Neural cell (in vitro differentiated cells): ENCODE measurements around the gene PROX1. TPM values are rescaled to one million over a fixed set of nuclear protein-coding genes. Genes with fewer than 3 reads are reported as not detected.

Experiments used
- H2AFZ ChIP-seq: fragments of 200-600, 300-800 bp; sonication (generic), shearing (Covaris generic); 2 replicates; pipeline ENCODE4 v1.6.0; 2014; ENCODE audit warnings: low read depth, mild to moderate bottlenecking, antibody characterized with exemption, low read length, moderate library complexity
- H3F3A ChIP-seq: fragments of 200-600 bp; shearing (Covaris generic); 2 replicates; pipeline ENCODE4 v1.6.1; 2016; ENCODE audit warnings: mild to moderate bottlenecking, moderate library complexity, mixed read lengths, antibody characterized with exemption, low read length; ENCODE audit not compliant: insufficient read depth, poor library complexity, severe bottlenecking
- H3K27ac ChIP-seq: fragments of 200-600, 300-800 bp; sonication (generic), shearing (Covaris generic); 2 replicates; pipeline ENCODE4 v1.5.1; 2014; ENCODE audit warnings: mild to moderate bottlenecking, low read length, moderate library complexity
- H3K27me3 ChIP-seq: fragments of 300-800, 200-600 bp; sonication (generic), shearing (Covaris generic); 2 replicates; pipeline ENCODE4 v1.6.0; 2014; ENCODE audit warnings: mild to moderate bottlenecking, low read depth, low read length, moderate library complexity; ENCODE audit not compliant: insufficient read depth
- H3K36me3 ChIP-seq: fragments of 300-800, 200-600 bp; sonication (generic), shearing (Covaris generic); 2 replicates; pipeline ENCODE4 v1.5.1; 2014; ENCODE audit warnings: mild to moderate bottlenecking, antibody characterized with exemption, low read length, moderate library complexity; ENCODE audit not compliant: insufficient read depth
- H3K4me2 ChIP-seq: fragments of 300-800, 200-600 bp; sonication (generic), shearing (Covaris generic); 2 replicates; pipeline ENCODE4 v1.6.0; 2014; ENCODE audit warnings: mild to moderate bottlenecking, low read length
- H3K4me3 ChIP-seq: fragments of 300-800, 200-600 bp; sonication (generic), shearing (Covaris generic); 2 replicates; pipeline ENCODE4 v1.5.1; 2014; ENCODE audit warnings: mild to moderate bottlenecking, low read length, moderate library complexity
- H3K79me2 ChIP-seq: fragments of 200-600 bp; shearing (Covaris generic); replicated peaks from 2 replicates; pipeline ENCODE4 v1.6.0; 2014; ENCODE audit warnings: mild to moderate bottlenecking, low read length, moderate library complexity; ENCODE audit not compliant: insufficient read depth
- H3K9ac ChIP-seq: fragments of 300-800, 200-600 bp; sonication (generic), shearing (Covaris generic); 2 replicates; pipeline ENCODE4 v1.6.1; 2016; ENCODE audit warnings: mild to moderate bottlenecking, low read length, mixed read lengths
- H3K9me2 ChIP-seq: fragments of 200-600 bp; shearing (Covaris generic); 2 replicates; pipeline ENCODE4 v1.6.1; 2016; ENCODE audit warnings: mild to moderate bottlenecking, low read length, mixed read lengths; ENCODE audit not compliant: insufficient read depth
- H3K9me3 ChIP-seq: fragments of 200-600, 300-800 bp; sonication (generic), shearing (Covaris generic); 2 replicates; pipeline ENCODE4 v1.6.1; 2016; ENCODE audit warnings: mild to moderate bottlenecking, mixed run types, low read length, moderate library complexity, mixed read lengths
- H4K20me1 ChIP-seq: fragments of 200-600 bp; shearing (Covaris generic); 2 replicates; pipeline ENCODE4 v1.6.1; 2016; ENCODE audit warnings: mild to moderate bottlenecking, mixed run types; ENCODE audit not compliant: insufficient read depth
- CTCF ChIP-seq: fragments of 450-650 bp; IDR thresholded peaks from 2 replicates; pipeline ENCODE4 v1.5.1; 2014; ENCODE audit warnings: antibody characterized with exemption, mild to moderate bottlenecking, moderate library complexity; ENCODE audit not compliant: poor library complexity, severe bottlenecking
- EP300 ChIP-seq: fragments of 450-650 bp; conservative IDR thresholded peaks from 2 replicates; pipeline ENCODE4 v1.6.1; 2014; ENCODE audit warnings: antibody characterized with exemption, mild to moderate bottlenecking, moderate library complexity; ENCODE audit not compliant: poor library complexity, severe bottlenecking
- EZH2 ChIP-seq: fragments of 200-600, 300-800 bp; shearing (Covaris generic), sonication (generic); IDR thresholded peaks from 2 replicates; pipeline ENCODE4 v1.6.1; 2014; ENCODE audit warnings: antibody characterized with exemption, low read length, borderline replicate concordance, mild to moderate bottlenecking; ENCODE audit not compliant: insufficient read depth, poor library complexity, severe bottlenecking
- MXI1 ChIP-seq: fragments of 450-650 bp; conservative IDR thresholded peaks from 2 replicates; pipeline ENCODE4 v1.6.1; 2014; ENCODE audit warnings: antibody characterized with exemption, mild to moderate bottlenecking; ENCODE audit not compliant: poor library complexity, severe bottlenecking
- POLR2AphosphoS5 ChIP-seq: IDR thresholded peaks from 2 replicates; pipeline ENCODE4 v1.6.1; 2012
- RAD21 ChIP-seq: fragments of 450-650 bp; conservative IDR thresholded peaks from 2 replicates; pipeline ENCODE4 v1.6.1; 2014; ENCODE audit warnings: antibody characterized with exemption, mild to moderate bottlenecking, moderate library complexity
- REST ChIP-seq: IDR thresholded peaks from 2 replicates; pipeline ENCODE4 v1.6.1; 2012; ENCODE audit warnings: borderline replicate concordance
- SMC3 ChIP-seq: fragments of 450-650 bp; conservative IDR thresholded peaks from 2 replicates; pipeline ENCODE4 v1.6.1; 2014; ENCODE audit warnings: antibody characterized with exemption, mild to moderate bottlenecking, moderate library complexity; ENCODE audit not compliant: poor library complexity
- TAF1 ChIP-seq: IDR thresholded peaks from 2 replicates; pipeline ENCODE4 v1.6.1; 2012; ENCODE audit warnings: low read depth
- polyA plus RNA-seq: library from polyadenylated mRNA; depleted of rRNA; stranded (reverse); fragments of >200 nt; gene quantifications from 2 replicates; pipeline ENCODE4 v1.2.3, GENCODE V29; 2014

PROX1 gene
- polyA plus RNA-seq, 1 donor from 2014 or later, result 1.0 TPM

GRCh38 chr1:214075999-214076707 lies 88.4 kb downstream of the PROX1 start:
- no peak overlapping the region for H2AFZ ChIP-seq

GRCh38 chr1:214076708-214077065 lies 88.9 kb downstream of the PROX1 start:
- TF ChIP-seq EZH2, result no peak
- TF ChIP-seq POLR2AphosphoS5, result no peak
- TF ChIP-seq EP300, result no peak
- TF ChIP-seq TAF1, result no peak
- TF ChIP-seq REST, result no peak
- TF ChIP-seq RAD21, result no peak
- TF ChIP-seq MXI1, result no peak
- no peak for TF ChIP-seq CTCF
- no peak for TF ChIP-seq SMC3
- no peaks in the 10 kb centered on the region for H3K79me2 ChIP-seq
- H3K9me2 ChIP-seq, result no peaks in the 10 kb centered on the region
- H3K9me3 ChIP-seq, result no peaks in the 10 kb centered on the region
- no peaks in the 10 kb centered on the region for H3K36me3 ChIP-seq
- no peaks in the 10 kb centered on the region for H3F3A ChIP-seq
- H3K4me3 ChIP-seq, result no peak overlapping the region
- no peak overlapping the region for H3K4me2 ChIP-seq
- H3K9ac ChIP-seq, result no peak overlapping the region
- H3K27ac ChIP-seq, result no peak overlapping the region
- no peak overlapping the region for H2AFZ ChIP-seq
- no peaks in the 10 kb centered on the region for H4K20me1 ChIP-seq
- H3K27me3 ChIP-seq, result no peaks in the 10 kb centered on the region

More at GRCh38 chr1:214075999-214076707, 88.4 kb downstream of the PROX1 start:
- Histone ChIP-seq H3K36me3 (no peaks in the 10 kb centered on the region), H3K4me3 (no peak overlapping the region), H3K9me2 (no peaks in the 10 kb centered on the region), H3K27ac (no peak overlapping the region), H3K4me2 (no peak overlapping the region), H3K79me2 (no peaks in the 10 kb centered on the region), H3K9me3 (no peaks in the 10 kb centered on the region), H3F3A (no peaks in the 10 kb centered on the region), H3K9ac (no peak overlapping the region), H3K27me3 (no peaks in the 10 kb centered on the region), H4K20me1 (no peaks in the 10 kb centered on the region)
- TF ChIP-seq POLR2AphosphoS5 (no peak), EP300 (no peak), EZH2 (no peak), RAD21 (no peak), MXI1 (no peak)
